Right hindlimb (tissue), 1 donor: ENCODE measurements around the gene NOPCHAP1.
"Not testable (repeated sequence)": the region's sequence is repeated elsewhere in the genome, so short reads cannot be mapped to it uniquely, and the experiment has no call there.

ENCODE experiments used
- DNase-seq: peaks from one replicate; pipeline ENCODE4 v3.0.0-alpha.2; 2018

Gene NOPCHAP1

DNA sequence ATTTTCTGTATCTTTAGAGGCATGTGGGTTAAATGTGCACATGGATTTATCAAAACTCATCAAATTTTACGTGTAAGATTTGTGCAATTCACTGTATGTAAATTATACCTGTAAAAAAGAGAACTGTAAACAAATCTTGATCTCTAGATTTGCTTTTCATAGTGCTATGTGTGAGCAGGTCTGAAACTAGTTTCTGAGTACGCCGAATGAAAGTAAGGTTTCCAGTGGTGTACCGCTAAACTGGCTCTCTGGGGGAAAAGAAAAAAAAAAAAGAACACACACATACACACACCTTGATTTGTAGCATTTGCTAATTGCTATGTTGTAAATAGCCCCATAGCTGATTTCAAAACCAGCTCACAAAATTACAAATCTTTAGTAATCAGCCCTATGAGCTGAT, 19.4 kb upstream of the NOPCHAP1 start:
- DNase-seq, result no peak

DNA sequence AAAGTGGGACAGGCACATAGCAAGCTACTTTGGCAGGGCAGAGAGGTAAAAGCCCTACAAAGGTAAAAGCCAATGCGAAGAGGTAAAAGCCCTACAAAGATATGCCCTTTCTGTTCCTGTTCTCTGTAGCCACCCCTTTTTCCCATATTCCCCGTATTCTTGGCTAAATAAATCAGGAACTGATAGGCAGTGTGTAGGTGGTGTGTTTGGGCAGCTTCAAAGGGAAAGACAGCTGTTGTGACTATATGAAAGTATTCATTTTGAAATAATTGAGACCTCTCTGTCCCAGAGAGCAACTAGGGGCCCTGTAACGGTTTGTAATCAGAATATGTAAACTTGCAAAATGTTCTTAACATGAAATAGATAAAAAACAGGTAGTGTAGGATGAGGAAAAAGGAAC, 16.8 kb upstream of the NOPCHAP1 start:
- DNase-seq, result no peak

DNA sequence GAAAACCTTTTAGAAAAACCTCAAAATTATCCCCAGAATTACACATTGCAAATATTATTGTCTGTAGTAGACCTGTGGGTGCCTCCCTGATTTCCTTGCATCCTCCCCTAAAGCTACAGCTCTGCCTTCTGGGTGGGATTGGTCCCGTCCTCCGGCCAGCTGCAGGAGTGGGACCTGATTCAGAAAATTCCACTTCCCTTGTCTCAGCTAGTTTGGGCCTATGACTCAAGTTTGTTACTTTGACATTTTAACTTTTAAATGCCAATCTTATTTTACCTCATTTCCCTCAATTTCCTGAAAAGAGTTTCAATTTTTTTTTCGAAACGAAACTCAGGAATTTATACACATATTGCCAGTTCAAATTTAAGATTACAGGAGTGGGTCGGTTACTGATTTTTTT, 14.8 kb upstream of the NOPCHAP1 start:
- no peak for DNase-seq

GRCh38 chr12:104973250-104973649, 12.9 kb upstream of the NOPCHAP1 start:
- DNase-seq, result no peak

DNA sequence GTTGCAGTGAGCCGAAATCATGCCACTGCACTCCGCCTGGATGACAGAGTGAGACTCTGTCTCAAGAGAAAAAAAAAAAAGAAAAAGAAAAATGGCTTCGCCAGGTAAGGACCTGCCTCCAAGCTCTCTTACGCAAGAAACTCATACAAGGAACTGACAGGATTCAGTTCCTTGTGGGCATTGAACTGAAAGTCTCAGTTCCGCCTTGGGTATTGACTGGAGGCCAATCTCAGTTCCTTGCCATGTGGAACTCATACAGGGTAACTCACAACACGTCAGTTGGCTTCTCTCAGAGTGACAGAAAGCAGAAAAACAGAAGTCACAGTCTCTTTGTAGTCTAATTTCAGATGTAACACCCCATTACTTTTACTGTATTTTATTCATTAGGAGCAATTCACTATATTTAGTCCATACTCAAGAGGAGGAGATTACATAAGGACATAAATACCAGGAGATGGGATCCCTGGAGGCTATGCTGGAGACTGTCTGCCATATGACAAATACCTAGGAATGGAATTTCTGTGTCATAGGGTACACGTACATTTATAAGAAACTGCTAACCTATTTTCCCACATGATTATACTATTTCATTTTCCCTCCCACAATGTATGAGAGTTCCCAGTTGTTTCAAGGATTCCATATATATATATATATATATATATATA, 11.4 kb upstream of the NOPCHAP1 start:
- no peak for DNase-seq

GRCh38 chr12:104975587-104976343, 10.4 kb upstream of the NOPCHAP1 start:
- no peak for DNase-seq

DNA sequence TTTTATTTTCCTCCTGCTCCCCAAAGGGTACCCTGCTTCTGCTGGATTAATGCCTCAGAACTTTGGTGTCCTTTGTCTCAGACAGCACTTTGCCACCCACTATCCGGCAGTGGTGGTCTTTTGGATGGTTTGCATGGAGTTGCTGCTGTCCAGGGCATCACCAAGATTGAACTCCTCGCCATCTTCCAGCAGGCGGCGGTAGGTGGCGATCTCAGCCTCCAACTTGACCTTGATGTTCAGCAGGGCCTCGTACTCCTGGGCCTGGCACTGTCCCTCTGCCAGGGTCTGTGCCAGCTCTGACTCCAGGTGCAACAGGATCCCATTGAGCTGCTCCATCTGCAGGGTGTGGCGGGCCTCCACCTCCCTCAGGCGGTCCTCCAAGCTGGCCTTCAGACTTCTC, 9.4 kb upstream of the NOPCHAP1 start:
- no peak for DNase-seq

DNA sequence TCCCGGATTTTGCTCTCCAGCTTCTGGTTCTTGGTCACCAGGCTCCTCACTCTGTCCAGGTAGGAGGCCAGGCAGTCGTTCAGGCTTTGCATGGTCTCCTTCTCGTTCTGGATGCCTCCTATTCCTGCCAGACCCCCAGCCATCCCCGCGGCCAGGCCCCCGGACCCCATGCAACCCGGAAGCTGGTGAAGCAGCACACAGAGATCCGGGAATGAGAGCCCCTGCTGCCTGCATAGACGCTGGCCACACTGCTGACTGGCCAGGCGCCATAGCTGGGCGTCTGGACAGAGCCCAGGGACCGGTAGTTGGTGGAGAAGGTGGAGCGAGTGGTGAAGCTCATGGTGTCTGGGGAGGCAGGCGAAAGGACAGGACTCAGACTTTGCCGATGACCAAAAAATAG, 8.4 kb upstream of the NOPCHAP1 start:
- DNase-seq, result not testable (repeated sequence)

DNA sequence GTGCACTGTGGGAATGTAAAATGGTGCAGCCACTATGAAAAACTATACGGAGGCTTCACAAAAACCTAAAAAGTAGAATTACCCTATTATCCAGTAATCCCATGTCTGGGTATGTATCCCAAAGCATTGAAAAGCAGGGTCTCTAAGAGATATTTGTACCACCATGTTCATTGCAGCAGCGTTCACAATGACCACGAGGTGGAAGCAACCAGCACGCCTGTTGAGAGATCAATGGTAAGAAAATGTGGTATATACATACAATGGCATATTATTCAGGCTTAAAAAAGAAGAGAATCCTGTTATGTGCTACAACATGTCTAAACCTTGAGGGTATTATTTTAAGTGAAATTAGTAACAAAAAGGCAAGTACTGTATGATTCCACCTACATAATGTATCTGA, 910 bp upstream of the NOPCHAP1 start:
- no peak for DNase-seq

- DNase-seq, result no peak
These were observed 4.8 kb downstream of the NOPCHAP1 start for GRCh38 chr12:104990950-104991349.

GRCh38 chr12:104991565-104992128, 5.5 kb downstream of the NOPCHAP1 start:
- no peak for DNase-seq

DNA sequence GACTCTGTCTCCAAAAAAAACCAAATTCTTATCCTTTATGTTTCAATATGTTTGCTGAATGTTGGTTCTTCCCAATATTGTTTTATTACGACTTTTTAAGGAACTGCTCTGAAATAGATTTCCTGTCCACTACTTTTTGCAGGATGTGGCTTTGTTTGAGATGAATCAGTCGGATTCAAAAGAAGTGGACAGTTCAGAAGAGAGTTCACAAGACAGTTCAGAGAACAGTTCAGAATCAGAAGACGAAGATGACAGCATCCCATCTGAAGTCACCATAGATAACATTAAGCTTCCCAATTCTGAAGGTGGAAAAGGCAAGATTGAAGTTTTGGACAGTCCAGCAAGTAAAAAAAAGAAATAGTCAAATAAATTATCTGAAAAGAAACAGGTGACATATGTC, 8.2 kb downstream of the NOPCHAP1 start:
- DNase-seq, result no peak

DNA sequence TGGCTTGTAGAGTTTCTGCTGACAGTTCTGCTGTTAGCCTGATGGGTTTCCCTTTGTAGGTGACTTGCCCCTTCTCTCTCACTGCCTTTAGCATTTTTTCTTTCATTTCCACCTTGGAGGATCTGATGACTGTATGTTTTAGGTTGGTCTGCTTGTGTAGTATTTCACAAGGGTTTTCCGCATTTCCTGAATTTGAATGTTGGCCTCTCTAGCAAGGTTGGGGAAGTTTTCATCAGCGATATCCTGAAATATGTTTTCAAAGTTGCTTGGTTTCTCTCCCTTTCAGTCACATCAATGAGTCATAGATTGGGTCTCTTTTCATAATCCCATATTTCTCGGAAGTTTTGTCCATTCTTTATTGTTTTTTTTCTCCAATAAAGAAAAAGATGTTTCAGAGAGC, 11.4 kb downstream of the NOPCHAP1 start:
- DNase-seq, result no peak

DNA sequence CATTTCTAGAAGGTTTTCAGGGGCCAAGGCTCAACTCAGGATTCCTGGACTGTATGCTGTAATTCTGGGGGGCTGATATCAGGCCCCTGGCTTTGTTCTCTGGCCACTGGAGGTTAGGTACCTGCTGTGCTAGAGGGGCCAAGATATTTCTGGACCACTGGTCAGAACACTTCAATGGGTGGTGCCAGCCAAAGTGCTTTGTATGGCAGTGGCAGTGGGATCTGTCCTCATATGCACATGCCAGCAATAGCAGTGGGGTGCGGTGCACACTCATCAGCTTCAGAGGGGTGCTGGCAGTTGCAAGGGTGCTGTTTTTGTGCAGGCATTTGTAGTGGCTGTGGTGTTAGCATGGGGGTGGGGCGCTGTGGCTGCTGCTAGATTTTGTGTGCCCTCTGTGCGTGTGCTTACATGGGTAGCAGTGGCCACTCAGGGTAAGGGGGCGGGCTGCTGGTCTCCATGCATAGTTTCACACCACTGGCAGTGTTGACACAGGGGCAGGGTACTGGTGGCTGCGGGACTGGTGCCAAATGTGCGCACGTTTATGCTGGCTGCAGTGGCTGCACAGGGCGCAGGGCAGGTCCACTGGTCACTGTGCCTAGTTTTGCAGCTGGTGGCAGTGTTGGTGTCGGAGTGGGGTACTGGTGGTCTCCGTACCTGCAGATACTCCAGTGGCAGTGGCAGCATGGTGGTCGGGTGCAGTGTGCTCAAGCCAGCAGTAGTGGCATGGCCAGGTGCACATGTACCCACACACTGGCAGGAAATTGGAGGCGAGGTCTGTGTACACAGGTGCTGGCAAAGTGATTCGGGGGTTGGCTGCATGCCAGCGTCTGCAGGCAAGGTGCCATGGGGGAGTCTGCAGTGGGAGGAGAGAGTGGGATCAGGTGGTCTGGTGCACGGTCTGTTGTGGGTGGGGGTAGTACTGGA, 12.6 kb downstream of the NOPCHAP1 start:
- DNase-seq, result no peak

DNA sequence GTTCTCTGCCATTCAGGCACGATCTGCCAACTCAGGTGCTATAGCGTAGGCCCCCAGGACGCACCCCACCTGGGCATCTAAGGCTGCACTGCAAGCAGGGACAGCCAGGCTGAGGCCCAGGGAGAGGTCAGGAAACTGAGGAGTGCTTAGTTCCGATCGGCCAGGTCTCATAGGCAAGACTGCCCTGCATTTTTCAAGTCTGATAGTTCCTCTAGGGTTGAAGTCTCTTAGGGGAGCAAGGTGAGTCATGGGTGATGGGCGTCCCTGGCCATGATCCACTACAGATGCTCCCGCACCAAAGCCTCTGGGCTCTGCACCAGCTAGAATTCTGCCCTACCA, 13.2 kb downstream of the NOPCHAP1 start:
- DNase-seq, result no peak

DNA sequence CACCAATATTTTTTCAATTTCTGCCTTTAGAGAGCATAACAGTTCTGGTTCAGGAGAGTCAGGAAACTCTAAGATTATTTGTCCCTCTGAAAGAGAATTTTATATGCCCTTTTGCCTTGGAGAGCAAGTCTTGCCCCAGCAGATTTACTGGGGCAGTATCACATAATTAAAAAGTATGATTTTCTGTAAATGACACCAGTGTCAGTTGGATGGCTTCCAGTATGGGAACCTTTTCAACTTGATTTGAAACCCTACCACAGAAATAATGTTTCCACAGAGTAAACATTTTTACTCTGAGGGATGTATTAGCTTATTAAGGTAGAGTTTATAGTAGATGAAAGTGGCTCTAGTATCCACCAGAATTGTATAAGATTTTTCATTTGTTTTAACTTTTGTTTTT, 15.4 kb downstream of the NOPCHAP1 start:
- DNase-seq, result no peak

DNA sequence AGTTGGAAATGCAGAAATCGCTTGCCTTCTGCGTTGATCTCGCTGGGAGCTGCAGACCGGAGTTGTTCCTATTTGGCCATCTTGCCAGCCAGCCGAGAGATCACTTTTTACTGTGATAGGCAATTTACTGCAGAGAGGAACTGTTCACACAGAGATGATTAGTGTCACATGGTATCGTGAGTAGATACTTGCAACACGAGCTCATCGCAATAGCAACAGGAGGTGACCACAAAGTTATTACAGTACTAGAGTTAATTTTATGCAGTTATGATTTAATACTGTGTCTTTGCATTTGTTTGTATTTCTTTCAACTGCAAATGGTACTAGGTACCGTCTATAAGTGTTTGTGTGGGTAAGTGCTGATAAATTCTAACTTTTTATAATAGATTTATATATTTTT, 27.8 kb downstream of the NOPCHAP1 start:
- DNase-seq, result no peak

DNA sequence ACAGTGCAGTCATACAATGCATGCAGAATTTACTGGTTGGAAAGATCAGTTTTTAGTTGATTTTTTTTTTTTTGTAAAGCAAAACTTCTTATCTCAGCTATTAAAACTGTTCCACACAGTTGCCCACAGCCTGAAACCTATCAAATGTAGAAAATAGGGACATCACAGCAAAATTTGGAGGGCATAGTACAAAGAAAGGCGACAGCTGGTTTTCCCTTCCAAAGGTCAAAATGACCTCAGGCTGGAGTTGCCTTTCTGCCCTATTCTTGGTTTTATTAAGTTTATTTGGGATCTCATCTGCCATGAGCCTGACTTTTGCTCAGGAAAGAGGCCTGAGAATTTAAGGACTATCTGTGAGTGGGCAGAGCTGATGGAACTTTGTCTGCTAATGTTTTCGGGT, 28.5 kb downstream of the NOPCHAP1 start:
- no peak for DNase-seq

- DNase-seq, result no peak
These were observed 29.4 kb downstream of the NOPCHAP1 start for GRCh38 chr12:105015543-105015942.

DNA sequence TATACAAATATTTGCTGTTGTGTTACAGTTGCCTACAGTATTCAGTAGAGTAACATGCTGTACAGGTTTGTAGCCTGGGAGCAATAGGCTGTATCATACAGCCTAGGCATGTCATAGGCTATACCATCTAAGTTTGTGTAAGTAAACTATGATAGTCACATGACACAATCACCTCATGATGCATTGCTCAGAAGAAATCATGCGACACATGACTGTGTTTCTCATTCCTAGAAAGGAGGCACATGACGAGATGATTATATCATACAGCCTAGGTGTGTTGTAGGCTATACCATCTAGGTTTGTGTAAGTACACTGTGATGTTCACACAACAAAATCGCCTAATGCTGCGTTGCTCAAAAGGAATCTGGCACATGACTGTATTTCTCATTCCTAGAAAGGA, 31.9 kb downstream of the NOPCHAP1 start:
- DNase-seq, result no peak

DNA sequence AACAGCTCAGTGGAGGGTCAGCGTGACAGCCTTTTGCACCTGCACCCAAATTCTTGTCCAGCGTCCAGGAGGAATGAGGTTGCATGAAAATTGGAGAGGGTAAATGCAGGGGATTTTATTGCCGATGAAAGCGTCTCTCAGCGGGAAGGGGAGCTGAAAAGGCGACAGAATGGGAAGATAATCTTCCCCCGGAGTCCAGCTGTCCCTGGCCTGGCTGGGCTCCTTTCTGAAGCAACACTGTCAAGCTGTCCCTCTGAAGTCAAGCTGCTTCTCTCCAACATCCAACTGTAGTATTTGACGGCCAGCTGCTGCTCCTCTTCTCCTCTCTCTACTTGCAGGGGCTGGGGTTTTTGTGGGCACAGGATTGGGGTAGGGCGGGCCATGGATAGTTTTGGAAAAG, 32.7 kb downstream of the NOPCHAP1 start:
- DNase-seq, result peak; percentile 35

DNA sequence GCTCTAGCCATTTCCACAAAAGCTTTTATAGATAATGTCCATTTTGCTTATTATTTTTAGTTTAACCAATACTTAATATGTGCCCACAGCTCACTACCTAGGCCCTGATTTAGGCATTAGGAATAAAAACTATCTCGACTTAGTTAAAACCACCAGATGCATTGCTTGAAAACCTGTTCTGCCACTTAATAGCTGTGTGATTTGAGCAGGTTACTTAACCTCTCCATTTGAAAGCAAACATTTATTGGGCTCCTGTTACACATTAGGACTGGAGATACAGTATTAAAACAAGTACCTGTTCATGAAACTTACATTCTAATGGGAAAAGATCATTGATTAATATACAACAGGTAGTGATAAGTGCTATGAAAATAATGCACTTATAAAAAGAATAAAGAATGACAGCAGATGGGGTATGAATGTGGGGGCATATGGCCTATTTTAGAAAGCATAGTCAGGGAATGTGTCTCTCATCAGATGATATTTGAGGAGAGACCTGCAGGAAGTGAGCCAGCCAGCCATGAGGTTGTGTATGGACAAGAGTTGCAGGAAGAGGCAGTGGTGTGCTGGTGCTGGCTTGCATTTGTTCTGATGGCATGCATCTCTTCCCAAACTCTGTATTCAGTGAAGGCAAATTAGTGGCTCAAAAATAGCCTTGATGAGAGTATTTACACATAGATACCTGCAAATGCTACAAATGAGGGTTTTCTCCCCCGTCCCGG, 34.3 kb downstream of the NOPCHAP1 start:
- no peak for DNase-seq

GRCh38 chr12:105024928-105025327, 38.8 kb downstream of the NOPCHAP1 start:
- no peak for DNase-seq
